HepG2 (cell line): ENCODE data around the gene ESYT1. TPM values are rescaled to one million over a fixed set of nuclear protein-coding genes. Genes with fewer than 3 reads are reported as not detected.

Experiments used
- CC2D1A ChIP-seq: sonication (generic); formaldehyde crosslinking; IDR thresholded peaks from 2 replicates; pipeline ENCODE4 v1.8.1; 2023; ENCODE audit warnings: mild to moderate bottlenecking, missing genetic modification reagents
- DR1 ChIP-seq: sonication (generic); formaldehyde crosslinking; IDR thresholded peaks from 2 replicates; pipeline ENCODE4 v1.8.0; 2021; ENCODE audit warnings: mild to moderate bottlenecking, missing genetic modification reagents, inconsistent platforms
- JUNB ChIP-seq: sonication (generic); formaldehyde crosslinking; IDR thresholded peaks from 2 replicates; pipeline ENCODE4 v1.8.0; 2022; ENCODE audit warnings: missing genetic modification reagents, mild to moderate bottlenecking, borderline replicate concordance
- MIXL1 ChIP-seq: IDR thresholded peaks from 2 replicates; pipeline ENCODE4 v1.6.1; 2016
- POLR2G ChIP-seq: fragments of 200-400 bp; formaldehyde crosslinking; IDR thresholded peaks from 2 replicates; pipeline ENCODE4 v1.6.1; 2018; ENCODE audit warnings: mild to moderate bottlenecking, low read depth, low read length, moderate library complexity
- RAD51 ChIP-seq: fragments of 450-650 bp; IDR thresholded peaks from 2 replicates; pipeline ENCODE4 v1.6.1; 2016; ENCODE audit warnings: borderline replicate concordance
- RXRB ChIP-seq: IDR thresholded peaks from 2 replicates; pipeline ENCODE4 v1.6.1; 2016; ENCODE audit warnings: borderline replicate concordance, missing genetic modification reagents, missing compliant biosample characterization
- SOX13 ChIP-seq, 3 experiments: fragments of 450-650 bp in 1 of 3; sonication (generic) in 1 of 3; formaldehyde crosslinking in 1 of 3; IDR thresholded peaks in 2 of 3; conservative IDR thresholded peaks in 1 of 3; 2 replicates each; pipeline versions ENCODE4 v1.5.0 to v1.6.1; 2016 to 2020; ENCODE audit warnings: antibody characterized with exemption in 1 of 3, mild to moderate bottlenecking in 1 of 3, missing compliant biosample characterization in 1 of 3, missing genetic modification reagents in 1 of 3, moderate library complexity in 1 of 3
- SPEN ChIP-seq: sonication (generic); formaldehyde crosslinking; IDR thresholded peaks from 2 replicates; pipeline ENCODE4 v1.5.1; 2020; ENCODE audit warnings: low read depth, mild to moderate bottlenecking, missing genetic modification reagents
- ZBTB1 ChIP-seq: sonication (generic); formaldehyde crosslinking; IDR thresholded peaks from 2 replicates; pipeline ENCODE4 v1.4.0; 2020; ENCODE audit warnings: missing genetic modification reagents, borderline replicate concordance
- ZNF142 ChIP-seq: sonication (generic); formaldehyde crosslinking; IDR thresholded peaks from 2 replicates; pipeline ENCODE4 v1.4.0; 2020; ENCODE audit warnings: missing genetic modification reagents
- ZNF275 ChIP-seq: sonication (generic); formaldehyde crosslinking; IDR thresholded peaks from 2 replicates; pipeline ENCODE4 v1.8.0; 2022; ENCODE audit warnings: missing genetic modification reagents, mild to moderate bottlenecking, inconsistent platforms, borderline replicate concordance
- ZNF280B ChIP-seq: sonication (generic); formaldehyde crosslinking; IDR thresholded peaks from 2 replicates; pipeline ENCODE4 v1.5.0; 2020; ENCODE audit warnings: missing genetic modification reagents, mild to moderate bottlenecking, borderline replicate concordance
- ZNF343 ChIP-seq: sonication (generic); formaldehyde crosslinking; IDR thresholded peaks from 2 replicates; pipeline ENCODE4 v1.4.0; 2020; ENCODE audit warnings: mild to moderate bottlenecking, missing genetic modification reagents
- polyA plus RNA-seq, 8 experiments: library from polyadenylated mRNA; depleted of rRNA in 3 of 8; stranded (reverse) in 7 of 8; unstranded in 1 of 8; fragments of >200 nt; fragmentation: Illumina TruSeq in 4 of 8; extraction: Trizol in 4 of 8; gene quantifications; 2 replicates each; pipeline versions ENCODE4 v1.2.1 to v1.2.3, GENCODE V29; 2011 to 2016; ENCODE audit warnings: low read depth in 4 of 8, missing spikeins in 1 of 8, mixed read lengths in 1 of 8; ENCODE audit not compliant: insufficient read depth in 1 of 8
- total RNA-seq, 5 experiments: library from RNA; depleted of rRNA; stranded (reverse); fragments of >200 nt; fragmentation: Illumina TruSeq; extraction: Trizol; gene quantifications; 2 replicates each; pipeline ENCODE4 v1.2.3, GENCODE V29; 2016; ENCODE audit warnings: low read depth in 1 of 5
- TF ChIP-seq, protein P1 (sequence below): sonication (generic); formaldehyde crosslinking; IDR thresholded peaks from 2 replicates; pipeline ENCODE4 v1.5.0; 2020; ENCODE audit warnings: missing genetic modification reagents
- TF ChIP-seq, protein P2 (sequence below): sonication (generic); formaldehyde crosslinking; IDR thresholded peaks from 2 replicates; pipeline ENCODE4 v1.5.0; 2020; ENCODE audit warnings: mild to moderate bottlenecking, missing genetic modification reagents

ESYT1 gene
- total and polyA plus RNA-seq, 2 of the 13 experiments (the other 11 are each of a cell fraction or from before 2014, with no cell fraction given): 66.9 to 71.0 TPM

DNA sequence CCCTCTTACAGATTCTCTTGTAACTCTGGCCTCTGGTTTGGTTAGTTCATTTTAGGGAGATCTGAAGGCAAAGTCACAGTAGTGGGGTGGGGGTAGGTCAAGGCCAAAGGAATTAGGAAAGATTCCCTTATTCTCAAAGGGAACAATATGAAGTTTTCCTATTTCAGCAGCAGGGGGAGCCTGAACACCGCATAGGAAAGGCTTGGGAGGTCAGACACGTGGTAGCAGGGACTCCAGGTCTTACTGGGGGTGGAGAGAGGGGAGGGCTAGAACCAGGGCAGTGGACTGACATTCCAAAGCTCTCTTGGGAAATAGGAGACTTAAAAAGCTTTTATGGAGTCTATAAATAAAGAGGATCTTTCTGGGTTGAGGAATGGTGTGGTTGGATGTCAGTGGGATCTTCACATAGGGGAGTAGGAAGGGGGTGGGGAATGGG lies 8.7 kb upstream of the ESYT1 start (continued):
- TF ChIP-seq ZNF280B (CRISPR knock-in tag) (no peak), ZNF142 (CRISPR knock-in tag) (no peak), ZNF343 (CRISPR knock-in tag) (no peak), RAD51 (no peak), JUNB (CRISPR knock-in tag) (no peak), ZBTB1 (CRISPR knock-in tag) (no peak), SPEN (CRISPR knock-in tag) (no peak), MIXL1 (CRISPR knock-in tag) (no peak), DR1 (no peak), CC2D1A (CRISPR knock-in tag) (no peak), ZNF275 (CRISPR knock-in tag) (0 out of 2 replicates have a peak, but pooled peaks have one; percentile 17), POLR2G (no peak), RXRB (peak; percentile 82), SOX13 (IDR thresholded peaks at IDR 0.05) (no peak), SOX13 (CRISPR knock-in tag; conservative IDR thresholded peaks at IDR 0.05 in 1 of 2, IDR thresholded peaks at IDR 0.05 in 1 of 2) (no peak)
- TF ChIP-seq, protein P1, sequence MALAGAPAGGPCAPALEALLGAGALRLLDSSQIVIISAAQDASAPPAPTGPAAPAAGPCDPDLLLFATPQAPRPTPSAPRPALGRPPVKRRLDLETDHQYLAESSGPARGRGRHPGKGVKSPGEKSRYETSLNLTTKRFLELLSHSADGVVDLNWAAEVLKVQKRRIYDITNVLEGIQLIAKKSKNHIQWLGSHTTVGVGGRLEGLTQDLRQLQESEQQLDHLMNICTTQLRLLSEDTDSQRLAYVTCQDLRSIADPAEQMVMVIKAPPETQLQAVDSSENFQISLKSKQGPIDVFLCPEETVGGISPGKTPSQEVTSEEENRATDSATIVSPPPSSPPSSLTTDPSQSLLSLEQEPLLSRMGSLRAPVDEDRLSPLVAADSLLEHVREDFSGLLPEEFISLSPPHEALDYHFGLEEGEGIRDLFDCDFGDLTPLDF (CRISPR knock-in tag): no peak
- TF ChIP-seq, protein P2, sequence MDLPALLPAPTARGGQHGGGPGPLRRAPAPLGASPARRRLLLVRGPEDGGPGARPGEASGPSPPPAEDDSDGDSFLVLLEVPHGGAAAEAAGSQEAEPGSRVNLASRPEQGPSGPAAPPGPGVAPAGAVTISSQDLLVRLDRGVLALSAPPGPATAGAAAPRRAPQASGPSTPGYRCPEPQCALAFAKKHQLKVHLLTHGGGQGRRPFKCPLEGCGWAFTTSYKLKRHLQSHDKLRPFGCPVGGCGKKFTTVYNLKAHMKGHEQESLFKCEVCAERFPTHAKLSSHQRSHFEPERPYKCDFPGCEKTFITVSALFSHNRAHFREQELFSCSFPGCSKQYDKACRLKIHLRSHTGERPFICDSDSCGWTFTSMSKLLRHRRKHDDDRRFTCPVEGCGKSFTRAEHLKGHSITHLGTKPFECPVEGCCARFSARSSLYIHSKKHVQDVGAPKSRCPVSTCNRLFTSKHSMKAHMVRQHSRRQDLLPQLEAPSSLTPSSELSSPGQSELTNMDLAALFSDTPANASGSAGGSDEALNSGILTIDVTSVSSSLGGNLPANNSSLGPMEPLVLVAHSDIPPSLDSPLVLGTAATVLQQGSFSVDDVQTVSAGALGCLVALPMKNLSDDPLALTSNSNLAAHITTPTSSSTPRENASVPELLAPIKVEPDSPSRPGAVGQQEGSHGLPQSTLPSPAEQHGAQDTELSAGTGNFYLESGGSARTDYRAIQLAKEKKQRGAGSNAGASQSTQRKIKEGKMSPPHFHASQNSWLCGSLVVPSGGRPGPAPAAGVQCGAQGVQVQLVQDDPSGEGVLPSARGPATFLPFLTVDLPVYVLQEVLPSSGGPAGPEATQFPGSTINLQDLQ (CRISPR knock-in tag): no peak
